Measurements from ENCODE around the gene MYH11. TPM values are rescaled to one million over a fixed set of nuclear protein-coding genes. Genes with fewer than 3 reads are reported as not detected.

Gene MYH11
- total and polyA plus RNA-seq, 10 donors, result 9.6 to 135 (median 110) TPM

- WGBS, 5 donors, result 63 to 94% (median 81%) methylated on average over 4 of the region's 4 CpGs
- TF ChIP-seq CTCF (IDR thresholded peaks at IDR 0.05 in 8 of 11, conservative IDR thresholded peaks at IDR 0.05 in 3 of 11) (no peak), POLR2A (IDR thresholded peaks at IDR 0.05) (no peak), POLR2AphosphoS5 (IDR thresholded peaks at IDR 0.05) (no peak)
- Histone ChIP-seq H3K4me3 (no peak overlapping the region), H3K9me3 (no peaks in the 10 kb centered on the region), H3K27ac (no peak overlapping the region), H3K4me1 (peaks cover 0 to 54% (median 9%) of the 10 kb centered on the region in 6 donors), H3K27me3 (replicated peaks in 1 of 7) (no peaks in the 10 kb centered on the region), H3K36me3 (peaks cover 0 to 14% (median 0%) of the 10 kb centered on the region in 6 donors)
- peak; percentile 7 for DNase-seq
- intact Hi-C loops (cut with DNase I; ENCODE audit: low total_unique reads), result no loop called here
Measured at GRCh38 chr16:15834502-15834901, 22.3 kb downstream of the MYH11 start.

GRCh38 chr16:15833541-15833940 lies 23.3 kb downstream of the MYH11 start:
- intact Hi-C loops (cut with DNase I; ENCODE audit: low total_unique reads), result no loop called here

GRCh38 chr16:15832241-15832640 lies 24.6 kb downstream of the MYH11 start:
- TF ChIP-seq CTCF (IDR thresholded peaks at IDR 0.05 in 8 of 11, conservative IDR thresholded peaks at IDR 0.05 in 3 of 11) (no peak), POLR2AphosphoS5 (IDR thresholded peaks at IDR 0.05) (no peak), POLR2A (IDR thresholded peaks at IDR 0.05) (no peak)
- H3K4me3 ChIP-seq, result no peak overlapping the region
- H3K36me3 ChIP-seq, result peaks cover 0 to 5% (median 0%) of the 10 kb centered on the region in 6 donors
- WGBS, 5 donors, result 91 to 97% (median 94%) methylated on average over 6 of the region's 6 CpGs
- H3K27me3 ChIP-seq (replicated peaks in 1 of 7), result no peaks in the 10 kb centered on the region
- intact Hi-C loops (cut with DNase I; ENCODE audit: low total_unique reads), result no loop called here
- H3K27ac ChIP-seq, result no peak overlapping the region
- H3K9me3 ChIP-seq, result no peaks in the 10 kb centered on the region
- DNase-seq, result peak; percentile 17
- peaks cover 0 to 62% (median 9%) of the 10 kb centered on the region in 6 donors for H3K4me1 ChIP-seq

More at GRCh38 chr16:15833541-15833940, 23.3 kb downstream of the MYH11 start:
- 55 to 86% (median 62%) methylated on average over 9 of the region's 9 CpGs for WGBS, 5 donors
- H3K4me3 ChIP-seq, result no peak overlapping the region
- H3K27ac ChIP-seq, result no peak overlapping the region
- H3K27me3 ChIP-seq (replicated peaks in 1 of 7), result no peaks in the 10 kb centered on the region
- DNase-seq, result peak; percentile 20
- H3K9me3 ChIP-seq, result no peaks in the 10 kb centered on the region
- TF ChIP-seq POLR2AphosphoS5 (IDR thresholded peaks at IDR 0.05), result no peak
- TF ChIP-seq POLR2A (IDR thresholded peaks at IDR 0.05), result no peak
- TF ChIP-seq CTCF (IDR thresholded peaks at IDR 0.05 in 8 of 11, conservative IDR thresholded peaks at IDR 0.05 in 3 of 11), result no peak
- H3K4me1 ChIP-seq, result peaks cover 0 to 62% (median 9%) of the 10 kb centered on the region in 6 donors
- peaks cover 0 to 14% (median 0%) of the 10 kb centered on the region in 6 donors for H3K36me3 ChIP-seq

GRCh38 chr16:15830832-15831451 lies 25.9 kb downstream of the MYH11 start:
- no peak overlapping the region for H3K27ac ChIP-seq
- intact Hi-C loops (cut with DNase I; ENCODE audit: low total_unique reads), result no loop called here
- H3K4me1 ChIP-seq, result peaks cover 0 to 58% (median 9%) of the 10 kb centered on the region in 6 donors
- H3K36me3 ChIP-seq, result no peaks in the 10 kb centered on the region
- no peaks in the 10 kb centered on the region for H3K9me3 ChIP-seq
- no peak for DNase-seq
- TF ChIP-seq POLR2AphosphoS5 (IDR thresholded peaks at IDR 0.05) (no peak), CTCF (IDR thresholded peaks at IDR 0.05 in 8 of 11, conservative IDR thresholded peaks at IDR 0.05 in 3 of 11) (no peak)
- no peaks in the 10 kb centered on the region for H3K27me3 ChIP-seq (replicated peaks in 1 of 7)
- WGBS, 5 donors, result 46 to 53% (median 48%) methylated on average over 6 of the region's 6 CpGs
- no peak overlapping the region for H3K4me3 ChIP-seq

Measured in spleen (tissue), 11 donors.